NCI-H2171 (cell line): Measurements from ENCODE around the gene CDC25C.

Source experiments
- DNase-seq: peaks from one replicate; lab custom pipeline; 2025; lab: John Stamatoyannopoulos, UW

The CDC25C gene

GRCh38 chr5:138331449-138332368 lies at the start of gene CDC25C:
TSS of gene CDC25C (minus strand) at chr5:138331804. CDS start at chr5:138331180, 624 bp downstream.
- peak; percentile 88 for DNase-seq

- DNase-seq, result no peak
These were observed 41.0 kb upstream of the CDC25C start for GRCh38 chr5:138372653-138373052.

- no peak for DNase-seq
These were observed 40.6 kb upstream of the CDC25C start for GRCh38 chr5:138372225-138372624.

- DNase-seq, result no peak
These were observed 39.9 kb upstream of the CDC25C start for GRCh38 chr5:138371454-138371853.

GRCh38 chr5:138370537-138370936 lies 38.9 kb upstream of the CDC25C start:
- no peak for DNase-seq

GRCh38 chr5:138369706-138370105 lies 38.1 kb upstream of the CDC25C start:
- no peak for DNase-seq

DNA sequence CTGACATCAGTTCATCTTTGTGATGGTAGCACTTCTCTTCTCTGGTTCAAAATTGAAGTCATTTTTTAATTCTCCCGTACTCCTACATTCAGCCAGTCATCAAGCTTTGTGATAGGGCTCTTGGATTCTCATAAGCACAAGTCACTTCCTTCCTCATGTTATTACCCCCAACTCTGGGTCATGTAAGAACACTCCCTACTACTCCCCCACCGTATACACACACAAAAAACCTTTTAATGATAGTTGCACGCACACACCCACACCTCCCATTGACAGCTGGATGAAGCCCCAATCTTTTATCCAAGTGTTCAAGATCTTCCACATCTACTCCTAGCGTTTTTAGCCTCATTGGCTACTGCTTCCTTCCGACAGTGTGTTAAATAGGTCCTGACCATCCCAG lies 37.7 kb upstream of the CDC25C start:
- no peak for DNase-seq

DNA sequence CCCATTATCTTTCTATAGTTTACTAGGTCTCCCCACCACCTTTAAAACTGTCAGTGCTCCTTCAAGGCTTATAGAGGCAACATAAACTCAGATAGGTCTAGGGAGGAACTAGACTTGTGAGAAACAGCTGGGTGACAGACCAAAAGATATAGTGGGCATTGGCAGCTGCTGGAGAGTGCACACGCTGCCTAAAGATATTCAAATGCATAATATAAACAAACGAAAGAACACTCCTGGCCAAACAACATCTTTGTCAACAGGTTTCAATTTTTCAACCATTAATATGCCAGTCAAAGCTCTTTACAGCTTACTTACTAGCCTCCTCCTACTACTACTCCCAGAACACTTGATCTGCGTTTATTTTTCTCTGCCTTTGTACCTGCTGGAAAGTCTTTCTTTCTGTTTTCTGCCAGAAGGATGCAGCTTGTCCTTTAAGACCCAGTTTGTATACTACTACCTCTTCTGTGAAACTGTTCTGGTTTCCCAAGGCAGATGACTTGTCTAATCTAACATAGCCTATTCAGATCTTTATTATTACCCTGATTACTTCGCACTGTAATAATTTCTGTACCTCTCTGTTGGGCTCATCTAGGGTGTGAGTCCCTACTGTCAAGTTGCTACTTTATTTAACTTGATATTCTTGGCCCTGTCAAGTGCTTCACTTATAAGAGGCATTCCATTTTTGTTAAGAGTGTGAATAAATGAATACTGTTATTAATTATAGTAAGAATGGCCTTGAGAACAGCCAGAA lies 35.2 kb upstream of the CDC25C start:
- no peak for DNase-seq

DNA sequence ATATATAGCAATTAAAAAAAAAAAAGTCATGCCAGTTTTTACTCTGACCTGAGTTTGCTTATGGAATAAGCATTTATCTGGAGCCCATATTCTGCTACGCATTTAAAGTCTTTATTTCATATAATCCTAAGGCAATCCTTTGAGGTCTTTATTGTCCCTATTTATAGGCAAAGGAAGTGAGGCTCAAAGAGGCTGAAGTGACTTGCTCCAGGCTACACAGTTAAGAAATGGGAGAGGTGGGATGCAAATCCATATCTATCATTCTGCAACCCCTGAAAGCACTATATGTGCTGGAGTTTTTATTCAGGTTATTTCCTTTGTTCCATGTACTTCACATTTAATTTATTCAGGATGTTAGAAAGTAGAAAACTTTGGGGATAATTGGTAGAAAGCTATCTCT lies 33.0 kb upstream of the CDC25C start:
- no peak for DNase-seq

DNA sequence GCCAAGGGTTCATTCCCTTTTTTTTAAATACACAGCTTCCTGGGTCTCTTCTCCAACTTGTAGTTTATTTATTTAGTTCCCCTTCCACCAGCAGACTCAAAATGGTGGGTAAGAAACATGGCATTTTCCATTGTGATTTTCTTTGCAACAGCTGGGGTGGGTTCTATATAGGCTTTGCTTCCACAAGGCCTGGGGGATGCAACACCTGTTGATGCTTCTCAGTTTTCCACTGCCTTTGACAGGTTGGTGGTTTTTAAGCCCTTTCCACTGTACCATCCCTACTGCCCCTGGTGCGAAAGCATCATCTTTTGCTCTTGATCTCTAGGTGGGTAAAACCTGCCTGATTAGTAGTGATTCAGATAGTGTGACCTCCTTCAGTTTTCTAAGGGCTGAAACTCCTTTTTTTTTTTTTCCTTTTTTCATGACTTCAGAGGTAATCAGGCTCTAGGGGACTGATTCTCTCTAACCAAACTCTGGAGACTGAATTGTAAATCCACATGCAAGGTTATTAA lies 29.4 kb upstream of the CDC25C start:
- DNase-seq, result no peak

DNA sequence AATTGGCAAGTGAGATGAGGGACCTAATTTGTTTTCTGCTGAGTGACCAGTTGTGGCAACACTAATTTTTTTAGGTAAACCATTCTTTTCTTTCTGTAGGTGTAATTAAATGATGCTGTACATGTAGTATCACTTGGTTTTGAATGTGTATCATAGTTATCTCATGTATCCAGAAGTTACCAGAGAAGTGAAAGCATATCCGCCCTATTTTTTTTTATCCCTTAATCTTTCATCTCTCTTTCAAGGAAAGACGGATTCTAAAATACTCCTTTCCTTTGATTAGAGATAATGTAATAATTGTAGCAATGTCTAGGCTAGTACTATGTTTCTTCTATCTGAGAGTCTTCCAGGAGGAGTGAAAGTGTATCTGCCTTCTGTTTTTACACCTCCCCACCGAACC lies 28.0 kb upstream of the CDC25C start:
- no peak for DNase-seq

GRCh38 chr5:138354926-138355378 lies 23.3 kb upstream of the CDC25C start:
- DNase-seq, result no peak

DNA sequence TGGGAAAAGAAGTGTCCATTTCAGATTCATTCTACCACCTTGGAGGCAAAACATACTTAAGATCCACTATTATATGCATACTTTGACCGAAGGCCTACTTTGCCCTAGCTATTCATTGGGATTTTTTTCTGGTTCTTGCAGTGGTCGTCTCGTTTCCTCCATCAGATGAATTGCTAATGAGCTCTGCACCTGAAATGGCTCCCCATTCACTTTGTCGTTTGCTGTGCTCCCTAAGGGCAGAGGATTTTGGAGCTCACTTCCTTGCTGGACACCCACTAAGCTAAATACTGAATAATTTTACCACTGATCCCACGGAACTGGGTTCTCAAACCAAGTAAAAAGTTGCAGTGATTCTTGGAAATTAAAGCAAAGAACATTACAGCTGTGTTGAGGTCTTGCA lies 22.8 kb upstream of the CDC25C start:
- no peak for DNase-seq

- no peak for DNase-seq
These were observed 22.0 kb upstream of the CDC25C start for GRCh38 chr5:138353560-138354080.

DNA sequence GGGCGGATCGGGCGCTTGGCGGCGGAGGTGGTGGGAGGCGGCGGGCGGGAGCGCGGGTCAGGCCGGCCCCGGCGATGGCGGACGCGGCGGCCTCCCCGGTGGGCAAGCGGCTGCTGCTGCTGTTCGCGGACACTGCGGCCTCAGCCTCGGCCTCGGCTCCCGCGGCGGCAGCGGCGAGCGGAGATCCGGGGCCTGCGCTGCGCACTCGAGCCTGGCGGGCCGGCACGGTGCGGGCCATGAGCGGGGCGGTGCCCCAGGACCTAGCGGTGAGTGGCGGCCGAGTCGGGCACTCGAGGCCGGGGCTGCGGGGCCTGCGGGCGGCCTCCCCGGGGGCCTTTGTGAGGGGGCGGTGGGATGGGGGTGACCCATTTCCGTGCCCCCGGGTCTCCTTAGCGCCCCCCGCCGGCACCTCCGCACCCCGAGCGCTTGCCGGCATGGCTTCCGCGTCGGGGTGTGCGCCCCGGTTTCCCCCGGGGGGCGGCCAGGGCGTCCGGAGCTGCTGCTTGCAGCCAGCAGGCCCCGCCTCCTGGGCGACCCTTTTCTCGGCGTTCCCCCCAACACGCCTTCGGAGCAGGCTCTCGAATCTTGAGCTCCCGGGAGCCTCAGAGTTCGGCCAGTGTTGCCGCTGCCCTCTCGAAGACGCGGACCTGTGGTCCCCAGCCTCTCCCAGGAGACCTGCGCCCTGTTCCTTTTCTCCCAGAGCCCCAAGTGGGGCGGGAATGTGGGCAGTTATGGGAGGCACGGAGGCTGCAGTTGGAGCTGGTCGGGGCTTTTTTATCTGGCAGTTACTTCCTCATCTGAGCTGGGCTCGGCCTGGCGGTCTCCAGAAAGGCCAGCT lies 21.3 kb upstream of the CDC25C start:
- no peak for DNase-seq

- peak; percentile 41 for DNase-seq
These were observed 20.6 kb upstream of the CDC25C start, which contains the start of gene KDM3B for GRCh38 chr5:138352071-138352721. TSS of gene KDM3B (plus strand) at chr5:138352685. CDS start at chr5:138352796, 111 bp downstream.

GRCh38 chr5:138351517-138351916 lies 19.9 kb upstream of the CDC25C start:
- DNase-seq, result no peak

DNA sequence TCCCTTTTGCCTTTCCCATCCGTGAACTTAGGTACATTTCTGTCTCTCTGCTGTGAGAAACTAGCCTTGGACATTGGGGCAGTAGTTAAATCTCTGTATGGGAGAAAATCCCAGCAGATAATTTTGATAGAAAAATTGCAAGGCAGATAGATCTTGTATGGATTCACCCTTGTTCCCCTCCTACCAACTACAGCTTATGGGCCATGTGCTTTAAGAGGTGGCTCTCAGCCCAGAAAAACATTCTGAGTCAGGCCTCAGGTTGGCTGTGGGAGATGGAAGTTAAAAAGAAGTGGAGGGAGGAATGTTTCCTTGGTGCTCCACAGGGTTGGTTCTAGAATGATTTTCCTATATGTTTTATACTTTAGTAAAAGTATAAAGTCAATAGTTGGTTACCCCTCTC lies 19.5 kb upstream of the CDC25C start:
- no peak for DNase-seq

DNA sequence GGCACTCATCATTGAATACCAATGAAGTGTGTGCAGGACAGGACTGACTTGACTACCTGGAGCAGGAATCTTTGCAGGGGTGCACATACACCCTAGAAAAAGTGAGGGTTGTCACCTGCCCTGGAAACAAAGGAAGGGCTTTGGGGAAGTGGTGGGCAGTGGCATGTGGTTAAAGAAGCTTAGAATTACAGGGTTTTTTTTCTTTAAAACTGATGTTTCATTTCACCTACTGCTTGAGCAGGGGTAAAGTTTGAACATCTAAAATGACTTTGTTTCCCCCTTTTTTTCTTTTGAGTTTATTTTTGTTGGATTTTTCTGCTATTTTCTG lies 18.9 kb upstream of the CDC25C start:
- DNase-seq, result no peak

DNA sequence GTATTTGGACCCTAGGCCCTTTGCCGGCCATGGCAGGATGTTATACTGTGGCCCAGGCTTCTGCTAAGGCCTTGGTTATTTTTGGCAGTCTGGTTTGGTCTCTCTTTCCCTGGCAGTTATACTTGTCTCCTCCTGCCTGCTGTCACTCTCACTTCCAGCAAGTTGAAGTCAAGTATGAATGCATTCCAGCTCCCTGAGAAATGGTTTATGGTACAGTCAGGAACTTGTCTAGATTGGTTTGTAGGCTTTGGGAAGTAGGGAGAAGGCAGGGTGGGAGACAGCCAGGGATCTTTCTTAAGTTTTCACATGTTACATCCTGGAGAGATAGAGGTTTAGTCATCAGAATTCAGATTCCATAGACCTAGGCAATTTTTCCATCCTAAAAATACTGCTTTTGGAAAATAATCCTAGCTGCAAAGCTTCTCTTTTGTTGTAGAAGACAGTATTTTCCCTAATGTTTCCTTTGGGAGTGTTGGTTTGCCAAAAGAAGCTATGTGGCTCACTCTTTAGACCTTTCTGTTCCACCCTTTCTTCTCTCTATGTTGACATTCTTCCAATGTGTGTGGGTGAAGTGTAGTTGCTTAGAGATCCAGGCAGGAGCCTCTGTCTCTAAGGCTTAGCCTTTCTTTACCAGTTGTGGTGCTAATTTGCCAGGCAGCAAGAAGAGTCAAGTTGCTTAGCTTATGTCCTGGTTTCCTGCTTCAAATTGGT lies 18.4 kb upstream of the CDC25C start:
- DNase-seq, result no peak

DNA sequence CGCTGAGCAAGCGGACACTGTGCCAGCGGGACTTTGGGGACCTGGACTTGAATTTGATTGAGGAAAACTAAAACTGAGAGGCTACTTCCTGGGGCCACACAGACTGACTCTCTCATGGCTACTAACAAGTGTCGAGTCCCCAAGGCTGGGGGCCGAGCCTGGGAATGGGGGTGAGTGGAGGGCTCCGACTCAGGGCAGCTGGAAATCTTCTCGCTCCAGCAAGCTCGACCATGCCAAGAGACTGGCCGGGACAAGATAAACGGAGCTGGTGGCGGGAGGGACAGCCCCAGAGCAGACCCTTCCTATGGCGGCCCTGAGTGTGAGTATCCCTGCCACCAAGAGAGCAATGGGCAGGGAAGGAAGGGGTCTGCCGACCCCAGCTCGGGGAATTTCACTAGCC lies 15.3 kb upstream of the CDC25C start:
- DNase-seq, result no peak
